OCI-LY7 (cell line): ENCODE measurements around the gene LRRC4. TPM values are rescaled to one million over a fixed set of nuclear protein-coding genes. Genes with fewer than 3 reads are reported as not detected.

Experiments
- BruUV-seq: library from RNA; stranded (reverse); fragments of 400-500 nt; replicated peaks from 2 replicates; lab custom pipeline; 2021; lab: Mats Ljungman, UMichigan
- CTCF ChIA-PET: fragments of 300-600 bp; sonication (Branson Sonifier 250); formaldehyde crosslinking; loops from one replicate; lab custom pipeline; 2022; ENCODE audit warnings: antibody characterized with exemption; ENCODE audit not compliant: unreplicated experiment; lab: Charles Lee
- POLR2A ChIA-PET: fragments of 300-600 bp; sonication (Branson Sonifier 250); formaldehyde crosslinking; loops from one replicate; lab custom pipeline; 2022; ENCODE audit warnings: antibody characterized with exemption; lab: Charles Lee
- DNase-seq: peaks from one replicate; pipeline ENCODE4 v3.0.0-alpha.2; 2015; ENCODE audit warnings: low spot score
- H2AFZ ChIP-seq: fragments of 200-600 bp; sonication (generic), shearing (Covaris generic); 2 replicates; pipeline ENCODE4 v1.6.1; 2014; ENCODE audit warnings: mild to moderate bottlenecking, antibody characterized with exemption, low read length, moderate library complexity
- H3K27ac ChIP-seq: fragments of 200-600 bp; sonication (generic); 2 replicates; pipeline ENCODE4 v1.5.1; 2014; ENCODE audit warnings: mixed run types, low read depth, mild to moderate bottlenecking, moderate library complexity, low read length, inconsistent platforms; ENCODE audit not compliant: poor library complexity, severe bottlenecking
- H3K36me3 ChIP-seq: fragments of 200-600 bp; sonication (generic); 2 replicates; pipeline ENCODE4 v1.6.1; 2014; ENCODE audit warnings: mild to moderate bottlenecking, antibody characterized with exemption, low read length, moderate library complexity, mixed read lengths; ENCODE audit not compliant: insufficient read depth
- H3K4me1 ChIP-seq: fragments of 200-600 bp; sonication (generic); 2 replicates; pipeline ENCODE4 v1.5.1; 2014; ENCODE audit warnings: mild to moderate bottlenecking, low read length; ENCODE audit not compliant: insufficient read depth, poor library complexity, severe bottlenecking
- H3K4me2 ChIP-seq: fragments of 200-600 bp; sonication (generic); 2 replicates; pipeline ENCODE4 v1.6.1; 2014; ENCODE audit warnings: mild to moderate bottlenecking, low read length
- H3K4me3 ChIP-seq: fragments of 200-600 bp; sonication (generic); 2 replicates; pipeline ENCODE4 v1.5.1; 2014; ENCODE audit warnings: mild to moderate bottlenecking, low read depth, low read length; ENCODE audit not compliant: poor library complexity, severe bottlenecking
- H3K79me2 ChIP-seq: fragments of 200-600 bp; sonication (generic); 2 replicates; pipeline ENCODE4 v1.6.1; 2016; ENCODE audit warnings: low read depth, mild to moderate bottlenecking, low read length, moderate library complexity, mixed read lengths; ENCODE audit not compliant: insufficient read depth
- H3K9me2 ChIP-seq: fragments of 200-600 bp; sonication (generic); 2 replicates; pipeline ENCODE4 v1.6.1; 2016; ENCODE audit warnings: mild to moderate bottlenecking, low read length, mixed read lengths; ENCODE audit not compliant: insufficient read depth
- H3K9me3 ChIP-seq: fragments of 200-600 bp; sonication (generic); 2 replicates; pipeline ENCODE4 v1.6.1; 2014; ENCODE audit warnings: mild to moderate bottlenecking, mixed run types, low read length, mixed read lengths
- H4K20me1 ChIP-seq: fragments of 200-600 bp; sonication (generic); 2 replicates; pipeline ENCODE4 v1.6.1; 2014; ENCODE audit warnings: mild to moderate bottlenecking, antibody characterized with exemption, low read length, moderate library complexity, mixed read lengths; ENCODE audit not compliant: insufficient read depth
- EZH2phosphoT487 ChIP-seq: fragments of 200-600 bp; sonication (generic); IDR thresholded peaks from 2 replicates; pipeline ENCODE4 v1.6.1; 2018; ENCODE audit warnings: low read depth, borderline replicate concordance, mild to moderate bottlenecking, mixed run types, antibody characterized with exemption, low read length, moderate library complexity, mixed read lengths
- intact Hi-C: fragments of 100-400 bp; cut with micrococcal nuclease; formaldehyde crosslinking; loops from one replicate; pipeline ENCODE4 v1.10.0; 2022; ENCODE audit not compliant: unreplicated experiment
- total RNA-seq, 2 experiments: library from RNA; depleted of rRNA in 1 of 2; stranded (reverse); fragments of >200 nt in 1 of 2; shearing (Covaris generic) in 1 of 2; gene quantifications; 2 replicates each; pipeline ENCODE4 v1.2.3, GENCODE V29; 2014 to 2022
- TF ChIP-seq, protein P1 (sequence below): fragments of 200-600 bp; sonication (generic); conservative IDR thresholded peaks from 2 replicates; pipeline ENCODE4 v1.5.1; 2014; ENCODE audit warnings: mild to moderate bottlenecking, antibody characterized with exemption, low read length, moderate library complexity, mixed read lengths

LRRC4 gene
- total RNA-seq, 2 experiments from 2014 or later = not detected

- TF ChIP-seq, protein P1, sequence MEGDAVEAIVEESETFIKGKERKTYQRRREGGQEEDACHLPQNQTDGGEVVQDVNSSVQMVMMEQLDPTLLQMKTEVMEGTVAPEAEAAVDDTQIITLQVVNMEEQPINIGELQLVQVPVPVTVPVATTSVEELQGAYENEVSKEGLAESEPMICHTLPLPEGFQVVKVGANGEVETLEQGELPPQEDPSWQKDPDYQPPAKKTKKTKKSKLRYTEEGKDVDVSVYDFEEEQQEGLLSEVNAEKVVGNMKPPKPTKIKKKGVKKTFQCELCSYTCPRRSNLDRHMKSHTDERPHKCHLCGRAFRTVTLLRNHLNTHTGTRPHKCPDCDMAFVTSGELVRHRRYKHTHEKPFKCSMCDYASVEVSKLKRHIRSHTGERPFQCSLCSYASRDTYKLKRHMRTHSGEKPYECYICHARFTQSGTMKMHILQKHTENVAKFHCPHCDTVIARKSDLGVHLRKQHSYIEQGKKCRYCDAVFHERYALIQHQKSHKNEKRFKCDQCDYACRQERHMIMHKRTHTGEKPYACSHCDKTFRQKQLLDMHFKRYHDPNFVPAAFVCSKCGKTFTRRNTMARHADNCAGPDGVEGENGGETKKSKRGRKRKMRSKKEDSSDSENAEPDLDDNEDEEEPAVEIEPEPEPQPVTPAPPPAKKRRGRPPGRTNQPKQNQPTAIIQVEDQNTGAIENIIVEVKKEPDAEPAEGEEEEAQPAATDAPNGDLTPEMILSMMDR = no peak
- no peak for TF ChIP-seq EZH2phosphoT487
- Histone ChIP-seq H3K4me3 (no peak overlapping the region), H3K36me3 (peaks cover 7% of the 10 kb centered on the region; the same call in 1 of the 2 replicates), H3K4me1 (no peaks in the 10 kb centered on the region), H3K9me3 (no peaks in the 10 kb centered on the region), H3K79me2 (no peaks in the 10 kb centered on the region), H4K20me1 (no peaks in the 10 kb centered on the region), H3K9me2 (no peaks in the 10 kb centered on the region), H3K4me2 (no peak overlapping the region), H3K27ac (no peak overlapping the region), H2AFZ (no peak overlapping the region)
- CTCF ChIA-PET = no interaction called here
- no peak for DNase-seq
- POLR2A ChIA-PET = interaction anchor here (1.0 to 1.3 kb wide), 2 partner anchors 12 to 19 kb away, joined by 3 to 4 read pairs; no protein-coding TSS in a partner anchor
- BruUV-seq = no TSS peak
- intact Hi-C loops = no loop called here
Measured at GRCh38 chr7:128078309-128078708, 47.1 kb upstream of the LRRC4 start.

DNA sequence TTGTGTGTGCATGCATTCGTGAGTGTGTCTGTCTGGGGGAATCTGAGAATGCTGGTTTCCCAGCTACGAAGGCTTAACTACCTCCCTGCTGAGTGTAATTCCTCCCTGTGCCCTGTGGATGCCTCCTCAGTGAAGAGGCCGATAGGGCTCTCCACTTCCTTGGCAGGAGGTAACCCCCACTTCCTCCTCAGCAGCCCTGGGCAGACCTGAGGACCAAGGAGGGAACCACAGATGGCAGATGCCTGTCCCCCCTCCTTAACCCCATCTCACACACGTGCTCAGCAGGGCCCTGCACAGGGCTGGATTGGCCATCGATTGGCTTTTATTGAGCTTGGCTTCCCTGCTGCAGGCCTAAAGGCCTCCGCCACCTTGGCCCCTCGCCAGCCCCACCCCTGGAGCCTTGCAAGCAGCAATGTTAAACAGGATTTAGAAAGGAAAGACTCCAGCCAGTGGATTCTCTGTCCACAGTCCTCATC is 45.6 kb upstream of the LRRC4 start:
- Histone ChIP-seq H3K9me3 (no peaks in the 10 kb centered on the region), H3K79me2 (no peaks in the 10 kb centered on the region), H3K4me1 (no peaks in the 10 kb centered on the region), H3K4me3 (no peak overlapping the region), H2AFZ (no peak overlapping the region), H3K9me2 (no peaks in the 10 kb centered on the region), H3K36me3 (peaks cover 7% of the 10 kb centered on the region; the same call in 1 of the 2 replicates), H3K27ac (no peak overlapping the region), H4K20me1 (no peaks in the 10 kb centered on the region), H3K4me2 (no peak overlapping the region)
- no TSS peak for BruUV-seq
- DNase-seq = no peak
- ChIA-PET CTCF (interaction anchor here (0.6 kb wide), 1 partner anchor 30 kb away, joined by 3 read pairs; no protein-coding TSS in a partner anchor), POLR2A (interaction anchor here (1.3 kb wide), 1 partner anchor 21 kb away, joined by 4 read pairs; no protein-coding TSS in a partner anchor)
- intact Hi-C loops = no loop called here
- TF ChIP-seq EZH2phosphoT487 = no peak
- TF ChIP-seq, protein P1 = no peak

DNA sequence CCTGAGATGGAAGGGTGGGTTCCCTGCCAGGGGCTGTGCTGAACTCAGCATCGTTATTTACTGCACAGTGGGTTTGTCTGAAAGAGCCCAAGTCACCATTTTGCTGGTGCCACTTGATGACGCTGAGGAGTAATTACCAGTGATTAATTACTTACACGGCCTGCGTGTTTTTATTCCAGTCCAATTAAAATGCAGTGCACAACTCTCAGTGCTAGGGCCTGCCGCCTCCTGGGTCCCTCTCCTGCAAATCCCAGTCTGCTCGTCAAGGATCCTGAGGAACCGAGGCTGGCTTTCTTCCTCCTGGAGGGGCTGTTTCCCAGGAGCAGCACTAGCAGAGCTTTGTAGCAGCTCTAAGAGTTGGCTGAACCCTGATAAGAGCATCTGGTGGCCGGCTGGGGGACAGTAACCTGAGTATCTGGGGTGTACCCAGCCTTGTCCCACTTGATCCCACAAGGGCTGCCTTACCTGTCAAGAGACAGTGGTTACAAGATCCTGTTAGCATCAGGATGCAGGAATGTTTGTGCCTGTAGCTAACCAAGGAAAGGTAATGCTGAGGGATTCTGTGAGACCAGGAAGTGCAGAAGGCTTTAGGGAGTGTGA is 45.1 kb upstream of the LRRC4 start:
- Histone ChIP-seq H3K4me1 (no peaks in the 10 kb centered on the region), H3K9me3 (no peaks in the 10 kb centered on the region), H4K20me1 (no peaks in the 10 kb centered on the region), H3K4me2 (no peak overlapping the region), H3K79me2 (no peaks in the 10 kb centered on the region), H3K27ac (no peak overlapping the region), H3K9me2 (no peaks in the 10 kb centered on the region), H3K4me3 (no peak overlapping the region), H3K36me3 (peaks cover 2% of the 10 kb centered on the region; the same call in 1 of the 2 replicates), H2AFZ (no peak overlapping the region)
- ChIA-PET POLR2A (no interaction called here), CTCF (no interaction called here)
- no TSS peak for BruUV-seq
- intact Hi-C loops = no loop called here
- TF ChIP-seq, protein P1 = no peak
- TF ChIP-seq EZH2phosphoT487 = no peak
- no peak for DNase-seq
